H1 (cell line): Measurements from ENCODE around the gene RBM26. TPM values are rescaled to one million over a fixed set of nuclear protein-coding genes. Genes with fewer than 3 reads are reported as not detected.
A peak's percentile ranks its signal among the peaks of the same experiment; 100 is the strongest.
"Not testable (repeated sequence)": the region's sequence is repeated elsewhere in the genome, so short reads cannot be mapped to it uniquely, and the experiment has no call there.

ENCODE experiments used
- CTCF ChIA-PET: fragments of 300-600 bp; sonication (Branson Sonifier 250); formaldehyde crosslinking; loops from one replicate; lab custom pipeline; 2021; ENCODE audit not compliant: partially characterized antibody; lab: Charles Lee
- POLR2A ChIA-PET: fragments of 300-600 bp; sonication (Branson Sonifier 250); formaldehyde crosslinking; loops from one replicate; lab custom pipeline; 2021; ENCODE audit warnings: inconsistent platforms; ENCODE audit not compliant: partially characterized antibody; lab: Charles Lee
- DNase-seq, 2 experiments: peaks; one replicate each; pipeline versions ENCODE4 v3.0.0 to v3.0.0-alpha.2; 2010 to 2022; ENCODE audit warnings: low spot score in 2 of 2, low read depth in 1 of 2, mixed read lengths in 1 of 2
- FAIRE-seq: peaks from 2 replicates; lab custom pipeline; 2011; peaks lifted over from hg19 to GRCh38; lab: Jason Lieb, UNC
- H2AFZ ChIP-seq: 2 replicates; pipeline ENCODE4 v1.8.1; 2012; ENCODE audit warnings: low read length, inconsistent platforms
- H2AK5ac ChIP-seq: 2 replicates; pipeline ENCODE4 v1.6.1; 2013; ENCODE audit warnings: low read depth, low read length
- H2BK120ac ChIP-seq: replicated peaks from 2 replicates; pipeline ENCODE3; 2013; ENCODE audit warnings: low read depth, low read length, inconsistent platforms
- H2BK12ac ChIP-seq: 2 replicates; pipeline ENCODE4 v1.6.1; 2013; ENCODE audit warnings: low read depth, low read length
- H2BK15ac ChIP-seq: 2 replicates; pipeline ENCODE4 v1.6.1; 2013; ENCODE audit warnings: low read length
- H2BK20ac ChIP-seq: 2 replicates; pipeline ENCODE4 v1.6.1; 2013; ENCODE audit warnings: low read length
- H2BK5ac ChIP-seq: 2 replicates; pipeline ENCODE4 v1.6.1; 2013; ENCODE audit warnings: low read depth, low read length
- H3K14ac ChIP-seq: 2 replicates; pipeline ENCODE4 v1.6.1; 2013; ENCODE audit warnings: inconsistent platforms; ENCODE audit not compliant: insufficient read length
- H3K18ac ChIP-seq: 2 replicates; pipeline ENCODE4 v1.6.1; 2013; ENCODE audit warnings: low read length; ENCODE audit errors: extremely low read depth
- H3K23ac ChIP-seq: 2 replicates; pipeline ENCODE4 v1.6.1; 2013; ENCODE audit warnings: inconsistent platforms; ENCODE audit not compliant: insufficient read length
- H3K23me2 ChIP-seq: 2 replicates; pipeline ENCODE4 v1.6.1; 2013; ENCODE audit warnings: low read depth, low read length
- H3K27ac ChIP-seq: 2 replicates; pipeline ENCODE4 v1.6.1; 2011; ENCODE audit warnings: low read depth, low read length, inconsistent platforms
- H3K27me3 ChIP-seq, 4 experiments: replicated peaks in 1 of 4; 1 replicate in 1 of 4; 2 replicates in 3 of 4; pipeline versions ENCODE4 v1.6.1 to v1.8.1; 2011 to 2013; ENCODE audit warnings: low read length in 3 of 4, mild to moderate bottlenecking in 3 of 4, inconsistent platforms in 2 of 4, mixed read lengths in 2 of 4, moderate library complexity in 1 of 4; ENCODE audit not compliant: control insufficient read depth in 3 of 4, insufficient read depth in 3 of 4; ENCODE audit errors: extremely low read depth in 1 of 4
- H3K36me3 ChIP-seq, 4 experiments: 2 replicates each; pipeline versions ENCODE4 v1.6.1 to v1.8.1; 2011 to 2013; ENCODE audit warnings: mild to moderate bottlenecking in 4 of 4, low read length in 3 of 4, moderate library complexity in 2 of 4, control low read depth in 1 of 4, inconsistent platforms in 1 of 4; ENCODE audit not compliant: insufficient read depth in 4 of 4, control insufficient read depth in 2 of 4
- H3K4ac ChIP-seq: replicated peaks from 2 replicates; pipeline ENCODE3; 2013; ENCODE audit warnings: low read length, low read depth, mixed read lengths, inconsistent platforms; ENCODE audit not compliant: insufficient read length
- H3K4me1 ChIP-seq, 4 experiments: replicated peaks in 1 of 4; 1 replicate in 1 of 4; 2 replicates in 3 of 4; pipeline versions ENCODE4 v1.6.1 to v1.8.1; 2011 to 2013; ENCODE audit warnings: low read length in 3 of 4, inconsistent platforms in 2 of 4, mixed read lengths in 1 of 4; ENCODE audit not compliant: insufficient read depth in 4 of 4, control insufficient read depth in 3 of 4
- H3K4me2 ChIP-seq, 2 experiments: 2 replicates each; pipeline versions ENCODE4 v1.6.1 to v1.8.1; 2011 to 2013; ENCODE audit warnings: low read depth in 2 of 2, low read length in 2 of 2, control low read depth in 1 of 2, inconsistent platforms in 1 of 2, mild to moderate bottlenecking in 1 of 2; ENCODE audit not compliant: insufficient read depth in 1 of 2
- H3K4me3 ChIP-seq, 4 experiments: fragments of 200-600, 300-600 bp in 1 of 4; sonication (generic), shearing (Covaris generic), sonication (Bioruptor Twin) in 1 of 4; 2 replicates each; pipeline versions ENCODE4 v1.5.1 to v1.8.1; 2011 to 2016; ENCODE audit warnings: low read length in 4 of 4, low read depth in 3 of 4, control low read depth in 2 of 4, inconsistent platforms in 2 of 4, mild to moderate bottlenecking in 2 of 4, mixed read lengths in 1 of 4, moderate library complexity in 1 of 4; ENCODE audit not compliant: insufficient read depth in 2 of 4; ENCODE audit errors: extremely low read depth in 1 of 4
- H3K56ac ChIP-seq: replicated peaks from 2 replicates; pipeline ENCODE3; 2013; ENCODE audit warnings: low read depth, mild to moderate bottlenecking, mixed read lengths, low read length, inconsistent platforms; ENCODE audit not compliant: insufficient read length
- H3K79me1 ChIP-seq: 2 replicates; pipeline ENCODE4 v1.6.1; 2013; ENCODE audit warnings: low read depth, low read length, control low read depth
- H3K79me2 ChIP-seq, 2 experiments: 2 replicates each; pipeline versions ENCODE4 v1.6.1 to v1.8.1; 2012 to 2013; ENCODE audit warnings: low read length in 2 of 2, mild to moderate bottlenecking in 2 of 2, inconsistent platforms in 1 of 2; ENCODE audit not compliant: insufficient read depth in 2 of 2, control insufficient read depth in 1 of 2
- H3K9ac ChIP-seq, 4 experiments: replicated peaks in 1 of 4; 1 replicate in 1 of 4; 2 replicates in 3 of 4; pipeline versions ENCODE4 v1.6.1 to v1.8.1; 2011 to 2013; ENCODE audit warnings: low read depth in 3 of 4, low read length in 3 of 4, control low read depth in 2 of 4, mild to moderate bottlenecking in 2 of 4, moderate library complexity in 2 of 4, inconsistent platforms in 1 of 4; ENCODE audit errors: extremely low read depth in 1 of 4
- H3K9me3 ChIP-seq, 2 experiments: 2 replicates each; pipeline versions ENCODE4 v1.6.1 to v1.8.1; 2012 to 2013; ENCODE audit warnings: mild to moderate bottlenecking in 2 of 2, moderate library complexity in 2 of 2, control low read depth in 1 of 2, inconsistent platforms in 1 of 2, low read depth in 1 of 2, low read length in 1 of 2, mixed read lengths in 1 of 2; ENCODE audit not compliant: insufficient read depth in 2 of 2
- H4K20me1 ChIP-seq, 2 experiments: replicated peaks in 1 of 2; 2 replicates each; pipeline versions ENCODE3 to v1.8.1; 2011 to 2013; ENCODE audit warnings: inconsistent platforms in 2 of 2, low read length in 2 of 2, mild to moderate bottlenecking in 1 of 2; ENCODE audit not compliant: insufficient read depth in 2 of 2, control insufficient read depth in 1 of 2
- H4K5ac ChIP-seq: 2 replicates; pipeline ENCODE4 v1.6.1; 2013; ENCODE audit warnings: low read length, low read depth, mixed read lengths, inconsistent platforms; ENCODE audit not compliant: insufficient read length
- H4K8ac ChIP-seq: 2 replicates; pipeline ENCODE4 v1.8.0; 2013; ENCODE audit warnings: mild to moderate bottlenecking, moderate library complexity, low read length, inconsistent platforms; ENCODE audit not compliant: insufficient read depth; ENCODE audit errors: extremely low read depth
- H4K91ac ChIP-seq: replicated peaks from 2 replicates; pipeline ENCODE3; 2013; ENCODE audit warnings: low read length, mixed read lengths, inconsistent platforms; ENCODE audit not compliant: insufficient read length
- CHD2 ChIP-seq: IDR thresholded peaks from 2 replicates; pipeline ENCODE4 v1.6.1; 2012; ENCODE audit warnings: low read length, improper control_type of control experiment
- E2F6 ChIP-seq: IDR thresholded peaks from 2 replicates; pipeline ENCODE4 v1.6.1; 2012; ENCODE audit warnings: inconsistent platforms
- WGBS, 2 experiments: shearing (Covaris generic) in 1 of 2; methylation state at CpG; one replicate each; pipeline versions ENCODE4 v1.1.6 to v1.1.7; 2013 to 2015; ENCODE audit warnings: low lambda C conversion rate in 2 of 2, mixed read lengths in 2 of 2, inconsistent platforms in 1 of 2, low coverage in 1 of 2, missing lambda C conversion rate in 1 of 2; ENCODE audit not compliant: insufficient replicate concordance in 2 of 2, insufficient coverage in 1 of 2, insufficient read length in 1 of 2; ENCODE audit errors: extremely low coverage in 1 of 2, missing lambda C conversion rate in 1 of 2; 5-methylcytosine and 5-hydroxymethylcytosine counted together
- polyA plus RNA-seq, 7 experiments: library from polyadenylated mRNA; depleted of rRNA in 3 of 7; stranded (reverse) in 5 of 7; unstranded in 2 of 7; fragments of >200 nt in 5 of 7; fragments of 200-250 nt in 2 of 7; gene quantifications; 1 replicate in 5 of 7; 2 replicates in 1 of 7; 4 replicates in 1 of 7; pipeline versions ENCODE4 v1.2.1 to v1.2.3, GENCODE V29; 2011 to 2013; ENCODE audit warnings: missing spikeins in 2 of 7, mixed read lengths in 2 of 7
- total RNA-seq: library from RNA; stranded (reverse); fragmentation: NEBNext Ultra II Directional; extraction: Animal tissue kit (Norgen Biotek cat#: 25700); gene quantifications from 2 replicates; pipeline ENCODE4 v1.2.1, GENCODE V29; 2021

The RBM26 gene
- total and polyA plus RNA-seq, 2 of the 8 experiments (the other 6 are each of a cell fraction or from before 2014, with no cell fraction given) = 20.3 to 65.5 TPM

- Histone ChIP-seq H2BK5ac (peak overlapping the region; percentile 98), H3K56ac (peak overlapping the region; percentile 2), H2BK20ac (peak overlapping the region; percentile 98; the same call in 1 of the 2 replicates), H4K91ac (peak overlapping the region; percentile 98), H3K4me2 (peak overlapping the region; percentile 25 to 54; a peak in 3 of 4 replicates), H2AK5ac (peak overlapping the region; percentile 97; the same call in 1 of the 2 replicates), H3K4me1 (peaks cover 6 to 17% (median 11%) of the 10 kb centered on the region in 4 experiments; a peak in 5 of 7 replicates), H2BK12ac (peak overlapping the region; percentile 98), H2BK120ac (peak overlapping the region; percentile 86)
- H2BK15ac ChIP-seq, H3K9me3 ChIP-seq, H3K18ac ChIP-seq, H3K27me3 ChIP-seq, H3K4me3 ChIP-seq, H3K23ac ChIP-seq, H3K14ac ChIP-seq, H3K79me2 ChIP-seq, FAIRE-seq, H3K23me2 ChIP-seq, H3K9ac ChIP-seq, H3K79me1 ChIP-seq, H4K5ac ChIP-seq, H3K4ac ChIP-seq, H3K36me3 ChIP-seq, H2AFZ ChIP-seq, H4K20me1 ChIP-seq, H4K8ac ChIP-seq, H3K27ac ChIP-seq, CTCF ChIA-PET: not testable (repeated sequence)
- POLR2A ChIA-PET = interaction anchor here (1.1 to 1.4 kb wide), 2 partner anchors 8 to 9 kb away, joined by 4 read pairs; no protein-coding TSS in a partner anchor
- WGBS, 2 experiments = 68% methylated on average over 11 of the region's 12 CpGs; no CpG with 5 or more reads in 1 of the 2 experiments
- DNase-seq = peak in 1 of 2 experiments; percentile 56
- TF ChIP-seq CHD2 (peak; percentile 53; the same call in 1 of the 2 replicates), E2F6 (peak; percentile 6; the same call in 1 of the 2 replicates)
Observed at GRCh38 chr13:79279735-79280134, 126.3 kb downstream of the RBM26 start.
